Adrenal gland (tissue), 12 donors: ENCODE data around the gene TRIAP1. TPM values are rescaled to one million over a fixed set of nuclear protein-coding genes. Genes with fewer than 3 reads are reported as not detected.

Experiments
- DNase-seq, 7 donors: peaks; one replicate each; pipeline ENCODE4 v3.0.0-alpha.2; 2019 to 2020
- H3K27ac ChIP-seq, 5 donors: fragments of 200-600 bp; sonication (generic) in 4 of 5; 1 replicate in 3 of 5; 2 replicates in 2 of 5; pipeline versions ENCODE4 v1.5.1 to v1.8.0; 2016 to 2020; ENCODE audit warnings: mild to moderate bottlenecking in 1 of 5
- H3K27me3 ChIP-seq: fragments of 200-600 bp; 2 replicates; pipeline ENCODE4 v1.8.0; 2021
- H3K36me3 ChIP-seq, 2 donors: fragments of 200-600 bp; replicated peaks in 1 of 2; 1 replicate in 1 of 2; 2 replicates in 1 of 2; pipeline versions ENCODE4 v1.5.1 to v1.8.0; 2018 to 2022
- H3K4me1 ChIP-seq, 2 donors: fragments of 200-600 bp; replicated peaks in 1 of 2; 1 replicate in 1 of 2; 2 replicates in 1 of 2; pipeline versions ENCODE4 v1.5.1 to v1.8.0; 2018 to 2021
- H3K4me3 ChIP-seq, 4 donors: fragments of 200-600 bp; sonication (generic) in 3 of 4; one replicate each; pipeline ENCODE4 v1.5.1; 2016 to 2018
- H3K9me3 ChIP-seq, 3 donors: fragments of 200-600 bp; sonication (generic) in 1 of 3; replicated peaks in 1 of 3; 1 replicate in 2 of 3; 2 replicates in 1 of 3; pipeline versions ENCODE4 v1.5.1 to v1.8.0; 2016 to 2021
- CTCF ChIP-seq, 6 experiments: fragments of 450-650 bp in 4 of 6; fragments of 200-600 bp in 2 of 6; sonication (generic) in 1 of 6; IDR thresholded peaks; 1 replicate in 5 of 6; 2 replicates in 1 of 6; pipeline versions ENCODE4 v1.5.1 to v1.8.0; 2016 to 2021; ENCODE audit warnings: antibody characterized with exemption in 6 of 6, mild to moderate bottlenecking in 2 of 6, moderate library complexity in 1 of 6
- POLR2A ChIP-seq, 2 donors: fragments of 450-650 bp; IDR thresholded peaks; one replicate each; pipeline ENCODE4 v1.6.1; 2017; ENCODE audit warnings: antibody characterized with exemption in 2 of 2, mild to moderate bottlenecking in 2 of 2, moderate library complexity in 1 of 2
- WGBS, 4 donors: extraction: QIAGEN DNeasy Blood & Tissue Kit in 2 of 4; methylation state at CpG; one replicate each; pipeline versions ENCODE4 v1.1.5 to v1.1.7; 2013 to 2017; 5-methylcytosine and 5-hydroxymethylcytosine counted together
- intact Hi-C, 2 donors: fragments of 100-400 bp; cut with DNase I; formaldehyde crosslinking; loops; one replicate each; pipeline versions ENCODE4 v1.14.1 to v1.15.0; 2022 to 2023
- polyA plus RNA-seq, 3 donors: library from polyadenylated mRNA; stranded (reverse); fragments of 200-250 nt in 2 of 3; fragments of 350-450 nt in 1 of 3; fragmentation: Illumina TruSeq in 1 of 3; extraction: RNeasy Lipid Tissue Mini Kit (QIAGEN cat#74804) in 1 of 3; gene quantifications; one replicate each; pipeline ENCODE4 v1.2.3, GENCODE V29; 2013 to 2014
- total RNA-seq, 9 donors: library from RNA; depleted of rRNA in 4 of 9; stranded (reverse); fragments of >200 nt in 4 of 9; fragments of 120-200 nt in 1 of 9; fragmentation: NEBNext Ultra II Directional in 1 of 9; extraction: Animal tissue kit (Norgen Biotek cat#: 25700) in 1 of 9; gene quantifications; one replicate each; pipeline versions ENCODE4 v1.1.0 to v1.2.4, GENCODE V29; 2013 to 2023
- donor health status: healthy with polysubstance abuse.
- donor health status: Bipolar disorder and iron deficiency.
- donor health status: DM: yes; HTN: yes; CAD: no.
- donor health status: DM: no; HTN: no; CAD: no.
- donor health status: DM: no; HTN: no; CAD: no.
- donor health status: DM: yes; HTN: yes; CAD: no.

Gene TRIAP1
- total and polyA plus RNA-seq, 12 donors, result 8.2 to 53.5 (median 19.9) TPM

GRCh38 chr12:120465756-120466155, 19.6 kb upstream of the TRIAP1 start:
- Histone ChIP-seq H3K27me3 (no peaks in the 10 kb centered on the region), H3K4me1 (peaks cover 6 to 30% of the 10 kb centered on the region in 2 donors), H3K4me3 (no peak overlapping the region), H3K27ac (no peak overlapping the region), H3K9me3 (no peaks in the 10 kb centered on the region), H3K36me3 (peaks cover 0 to 51% of the 10 kb centered on the region in 2 donors)
- intact Hi-C loops, result loop anchor here in 1 of 2 donors (10.0 kb wide), 1 partner anchor 99 kb away; no protein-coding TSS in a partner anchor
- no peak for DNase-seq
- no peak for TF ChIP-seq CTCF (IDR thresholded peaks at IDR 0.05)
- TF ChIP-seq POLR2A (IDR thresholded peaks at IDR 0.05), result no peak
- 26 to 40% (median 32%) methylated on average over 5 of the region's 5 CpGs for WGBS, 4 donors

- H3K4me1 ChIP-seq, result peaks cover 0 to 23% of the 10 kb centered on the region in 2 donors
- H3K9me3 ChIP-seq, result no peaks in the 10 kb centered on the region
- intact Hi-C loops, result loop anchor here in 1 of 2 donors (10.0 kb wide), 1 partner anchor 101 kb away; no protein-coding TSS in a partner anchor
- no peaks in the 10 kb centered on the region for H3K27me3 ChIP-seq
- 78 to 86% (median 81%) methylated on average over 5 of the region's 5 CpGs for WGBS, 4 donors
- no peak overlapping the region for H3K27ac ChIP-seq
- peaks cover 0 to 69% of the 10 kb centered on the region in 2 donors for H3K36me3 ChIP-seq
- TF ChIP-seq CTCF (IDR thresholded peaks at IDR 0.05) (no peak), POLR2A (IDR thresholded peaks at IDR 0.05) (no peak)
- DNase-seq, result no peak
- H3K4me3 ChIP-seq, result no peak overlapping the region
Measured at GRCh38 chr12:120463712-120464111, 17.5 kb upstream of the TRIAP1 start.

GRCh38 chr12:120462099-120462640, 16.0 kb upstream of the TRIAP1 start:
- TF ChIP-seq CTCF (IDR thresholded peaks at IDR 0.05), result no peak
- no peak for TF ChIP-seq POLR2A (IDR thresholded peaks at IDR 0.05)
- Histone ChIP-seq H3K36me3 (peaks cover 0 to 84% of the 10 kb centered on the region in 2 donors), H3K4me1 (peaks cover 0 to 15% of the 10 kb centered on the region in 2 donors), H3K27me3 (no peaks in the 10 kb centered on the region), H3K9me3 (no peaks in the 10 kb centered on the region), H3K4me3 (no peak overlapping the region), H3K27ac (no peak overlapping the region)
- intact Hi-C loops, result loop anchor here in 1 of 2 donors (10.0 kb wide), 1 partner anchor 103 kb away; no protein-coding TSS in a partner anchor
- WGBS, 4 donors, result 73 to 79% (median 78%) methylated on average over 3 of the region's 3 CpGs
- no peak for DNase-seq

- no peak overlapping the region for H3K4me3 ChIP-seq
- intact Hi-C loops, result loop anchor here in 1 of 2 donors (10.0 kb wide), 1 partner anchor 105 kb away; no protein-coding TSS in a partner anchor
- no peaks in the 10 kb centered on the region for H3K9me3 ChIP-seq
- no peak for TF ChIP-seq CTCF (IDR thresholded peaks at IDR 0.05)
- no peak overlapping the region for H3K27ac ChIP-seq
- DNase-seq, result no peak
- no peaks in the 10 kb centered on the region for H3K4me1 ChIP-seq
- no peaks in the 10 kb centered on the region for H3K27me3 ChIP-seq
- peaks cover 0 to 90% of the 10 kb centered on the region in 2 donors for H3K36me3 ChIP-seq
- 84 to 90% (median 88%) methylated on average over 3 of the region's 3 CpGs for WGBS, 4 donors
Measured at GRCh38 chr12:120460157-120460556, 14.0 kb upstream of the TRIAP1 start.
